Measurements from ENCODE around the gene OSBPL2.
A peak's percentile ranks its signal among the peaks of the same experiment; 100 is the strongest.

The OSBPL2 gene

DNA sequence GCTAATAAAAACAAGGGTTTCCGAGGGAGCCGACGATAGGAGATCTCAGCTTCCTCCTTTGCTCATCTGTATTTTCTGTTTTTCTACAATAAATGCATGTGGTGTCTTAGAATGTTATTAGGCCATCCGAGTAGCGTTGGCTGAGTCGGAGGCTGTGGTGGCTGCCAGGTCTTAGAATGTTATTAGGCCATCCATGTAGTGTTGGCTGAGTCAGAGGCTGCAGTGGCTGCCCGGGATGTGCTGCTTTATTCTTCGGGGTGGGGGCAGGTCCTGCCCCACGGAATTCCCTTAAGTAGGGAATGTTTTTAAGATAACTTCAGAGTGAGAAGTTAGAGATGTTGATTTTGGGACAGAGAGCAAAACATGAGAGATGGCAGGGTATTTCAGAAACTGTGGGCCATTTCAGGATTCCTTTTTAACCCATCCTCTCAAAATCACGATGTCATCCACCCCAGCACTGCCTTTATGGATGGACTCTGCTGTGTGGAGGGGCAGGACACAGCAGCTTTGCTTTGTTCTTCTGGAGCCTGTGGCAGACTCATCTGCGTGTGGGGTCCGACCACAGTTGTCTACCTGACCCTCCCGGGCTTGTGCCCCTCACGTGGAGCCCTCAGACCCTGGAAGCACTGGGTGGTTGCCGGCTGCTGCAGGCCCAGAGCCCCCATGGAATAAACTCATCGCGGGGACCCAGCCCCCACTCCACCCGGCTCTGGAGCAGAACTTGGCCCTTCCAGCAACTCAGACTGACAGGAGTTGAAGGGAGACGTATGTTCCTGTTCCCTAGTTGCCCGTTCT is 20.4 kb downstream of the OSBPL2 start:
- peak; percentile 90 for DNase-seq (ENCODE audit: low read depth)

DNA sequence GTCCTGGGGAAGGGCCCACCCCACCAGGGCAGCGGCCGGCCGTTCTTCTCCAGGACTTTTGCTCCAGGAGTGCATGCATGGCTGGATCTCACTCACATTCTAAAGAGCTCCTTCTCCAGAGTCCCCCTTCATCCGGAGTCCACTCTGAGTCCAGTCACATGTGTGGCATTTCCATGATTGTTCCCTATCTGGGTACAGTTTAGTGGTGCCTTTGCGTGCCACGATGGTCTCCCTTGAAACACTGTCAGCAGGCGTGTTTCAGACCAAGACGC is 20.9 kb downstream of the OSBPL2 start:
- DNase-seq (ENCODE audit: low read depth) = no peak

- DNase-seq (ENCODE audit: low read depth) = no peak
Measured at GRCh38 chr20:62262064-62262463, 23.7 kb downstream of the OSBPL2 start.

- no peak for DNase-seq (ENCODE audit: low read depth)
Measured at GRCh38 chr20:62263396-62263795, 25.1 kb downstream of the OSBPL2 start.

GRCh38 chr20:62265365-62265764 is 27.0 kb downstream of the OSBPL2 start:
- DNase-seq (ENCODE audit: low read depth) = no peak

- DNase-seq (ENCODE audit: low read depth) = peak; percentile 10
Measured at GRCh38 chr20:62266340-62266739, 28.0 kb downstream of the OSBPL2 start.

- DNase-seq (ENCODE audit: low read depth) = no peak
Measured at GRCh38 chr20:62266851-62267250, 28.5 kb downstream of the OSBPL2 start.

GRCh38 chr20:62267543-62267942 is 29.2 kb downstream of the OSBPL2 start:
- DNase-seq (ENCODE audit: low read depth) = no peak

DNA sequence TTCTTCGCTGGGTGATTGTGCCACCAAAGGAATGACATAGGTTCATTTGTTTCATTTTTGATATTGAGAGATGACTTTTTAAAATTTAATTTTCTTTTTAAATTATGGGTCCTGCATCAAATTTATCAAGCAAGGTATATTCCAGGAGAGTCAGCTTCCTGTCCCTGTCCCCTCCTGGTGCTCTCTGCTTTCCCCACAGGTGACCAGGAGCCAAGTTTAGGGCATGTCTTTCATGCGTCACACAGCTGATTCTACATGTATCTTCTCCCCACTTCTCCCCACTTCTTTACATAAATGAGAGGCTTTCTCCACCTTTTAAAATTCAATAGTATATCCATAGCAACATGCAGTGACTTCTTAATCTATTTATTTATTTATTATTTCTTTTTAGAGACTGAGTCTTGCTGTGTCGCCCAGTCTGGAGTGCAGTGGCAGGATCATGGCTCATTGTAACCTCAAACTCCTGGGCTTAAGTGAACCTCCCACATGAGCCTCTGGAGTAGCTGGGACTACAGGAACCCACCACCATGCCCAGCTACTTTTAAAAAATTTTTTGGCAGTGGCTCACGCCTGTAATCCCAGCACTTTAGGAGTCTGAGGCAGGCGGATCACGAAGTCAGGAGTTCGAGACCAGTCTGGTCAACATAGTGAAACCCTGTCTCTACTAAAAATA is 30.0 kb downstream of the OSBPL2 start:
- no peak for DNase-seq (ENCODE audit: low read depth)

DNA sequence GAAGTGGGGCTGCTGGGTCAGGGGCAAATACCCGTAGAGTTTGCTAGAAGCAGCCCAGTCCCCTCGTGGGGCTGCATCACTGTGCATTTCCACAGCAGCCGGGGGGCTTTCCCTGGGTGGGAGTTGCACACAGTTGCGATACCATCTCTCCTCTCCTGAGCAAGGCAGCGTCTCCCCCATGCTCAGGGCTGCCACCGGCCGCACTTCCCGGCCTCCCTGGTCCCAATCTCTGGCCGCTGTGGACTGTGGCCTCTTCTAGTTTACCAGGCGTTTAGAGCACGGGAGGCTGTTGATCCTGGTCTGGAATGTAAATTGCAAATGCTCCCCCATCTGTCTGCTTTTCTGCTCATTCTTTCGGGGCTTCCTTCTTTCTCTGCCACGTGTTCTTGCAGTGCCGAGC is 31.1 kb downstream of the OSBPL2 start:
- no peak for DNase-seq (ENCODE audit: low read depth)

GRCh38 chr20:62269871-62270270 is 31.6 kb downstream of the OSBPL2 start:
- DNase-seq (ENCODE audit: low read depth) = no peak

GRCh38 chr20:62272200-62272599 is 33.9 kb downstream of the OSBPL2 start:
- no peak for DNase-seq (ENCODE audit: low read depth)

DNA sequence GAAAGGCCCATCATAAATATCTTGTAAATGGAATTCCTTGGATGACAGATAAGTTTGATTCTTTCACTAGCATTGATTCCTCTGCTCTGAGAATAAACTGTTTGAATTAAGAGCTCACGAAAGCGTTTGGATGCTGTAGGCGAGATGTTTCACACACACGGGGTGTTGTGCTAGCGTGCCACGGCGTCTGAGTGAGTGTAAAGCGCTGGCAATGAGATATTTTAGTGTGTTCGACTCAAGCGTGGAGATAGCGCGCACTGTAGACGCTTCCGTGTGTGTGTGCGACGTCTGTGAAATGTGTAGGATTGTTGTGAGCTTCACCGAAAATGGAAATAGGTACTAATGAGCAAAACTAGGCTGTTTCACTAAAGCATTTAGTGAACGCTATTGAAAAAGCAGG is 35.1 kb downstream of the OSBPL2 start:
- no peak for DNase-seq (ENCODE audit: low read depth)

DNA sequence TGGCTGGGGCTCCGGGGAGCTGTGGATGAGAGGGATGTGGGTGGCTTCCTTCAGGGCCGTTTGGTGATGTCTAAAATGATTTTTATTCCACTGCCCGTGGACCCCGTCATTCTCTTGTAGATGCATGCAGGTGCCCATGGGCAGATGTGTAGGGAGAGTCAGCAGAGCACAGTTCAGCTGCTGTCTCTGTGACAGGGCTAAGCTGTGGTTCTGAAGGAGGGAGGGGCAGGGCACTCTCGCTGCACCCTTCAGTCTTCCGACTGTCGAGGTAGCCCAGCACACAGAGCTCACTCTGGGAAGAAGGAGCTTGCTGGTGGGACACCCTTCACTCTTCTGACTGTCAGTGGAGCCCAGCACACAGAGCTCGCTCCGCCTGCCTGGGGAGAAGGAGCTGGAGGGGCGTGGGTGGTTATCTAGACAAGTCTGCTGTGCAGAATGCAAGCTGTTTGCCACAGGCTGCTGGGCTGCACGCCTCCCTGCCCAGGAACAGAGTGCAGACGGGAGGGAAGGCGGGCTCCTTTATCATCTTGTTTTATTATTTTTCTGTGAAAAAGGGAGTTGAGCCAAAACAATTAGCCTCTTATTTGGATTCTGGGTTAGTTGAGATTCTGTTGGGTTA is 36.1 kb downstream of the OSBPL2 start:
- no peak for DNase-seq (ENCODE audit: low read depth)

DNA sequence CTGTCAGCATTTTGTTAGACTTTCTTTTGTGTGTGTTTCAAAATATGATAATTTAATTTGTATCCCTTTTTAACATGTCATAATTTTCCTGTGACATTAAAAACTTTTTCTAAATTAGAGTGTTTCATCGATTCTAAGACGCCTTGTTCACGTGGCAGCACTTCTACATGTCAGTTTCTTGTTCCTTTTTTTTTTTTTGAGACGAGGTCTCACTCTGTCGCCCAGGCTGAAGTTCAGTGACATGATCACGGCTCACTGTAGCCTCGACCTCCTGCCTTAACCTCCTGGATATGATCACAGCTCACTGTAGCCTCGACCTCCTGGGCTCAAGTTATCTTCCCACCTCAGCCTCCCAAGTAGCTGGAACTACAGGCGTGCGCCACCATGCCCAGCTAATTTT is 36.9 kb downstream of the OSBPL2 start:
- DNase-seq (ENCODE audit: low read depth) = no peak

GRCh38 chr20:62276439-62276838 is 38.1 kb downstream of the OSBPL2 start:
- no peak for DNase-seq (ENCODE audit: low read depth)

DNA sequence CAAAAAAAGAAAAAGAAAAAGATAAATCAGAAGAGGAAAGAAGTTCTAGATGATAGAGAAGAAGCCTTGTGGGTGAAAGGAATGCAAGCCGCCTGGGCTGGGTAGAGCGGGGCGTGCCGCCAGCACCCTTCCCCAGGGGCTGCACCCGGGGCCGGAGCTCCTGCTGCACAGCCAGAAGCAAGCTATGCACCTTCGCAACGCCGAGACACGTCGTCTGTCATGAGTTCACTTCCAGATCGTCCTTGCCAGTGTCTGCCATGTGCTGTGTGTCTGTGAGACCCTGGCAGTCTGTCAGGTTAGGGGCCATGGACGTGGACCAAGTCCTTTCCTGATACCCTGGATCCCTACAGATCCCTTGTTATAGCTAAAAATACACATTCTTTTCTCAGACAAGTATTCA is 38.9 kb downstream of the OSBPL2 start:
- DNase-seq (ENCODE audit: low read depth) = no peak

- DNase-seq (ENCODE audit: low read depth) = no peak
Measured at GRCh38 chr20:62280303-62280702, 42.0 kb downstream of the OSBPL2 start.

DNA sequence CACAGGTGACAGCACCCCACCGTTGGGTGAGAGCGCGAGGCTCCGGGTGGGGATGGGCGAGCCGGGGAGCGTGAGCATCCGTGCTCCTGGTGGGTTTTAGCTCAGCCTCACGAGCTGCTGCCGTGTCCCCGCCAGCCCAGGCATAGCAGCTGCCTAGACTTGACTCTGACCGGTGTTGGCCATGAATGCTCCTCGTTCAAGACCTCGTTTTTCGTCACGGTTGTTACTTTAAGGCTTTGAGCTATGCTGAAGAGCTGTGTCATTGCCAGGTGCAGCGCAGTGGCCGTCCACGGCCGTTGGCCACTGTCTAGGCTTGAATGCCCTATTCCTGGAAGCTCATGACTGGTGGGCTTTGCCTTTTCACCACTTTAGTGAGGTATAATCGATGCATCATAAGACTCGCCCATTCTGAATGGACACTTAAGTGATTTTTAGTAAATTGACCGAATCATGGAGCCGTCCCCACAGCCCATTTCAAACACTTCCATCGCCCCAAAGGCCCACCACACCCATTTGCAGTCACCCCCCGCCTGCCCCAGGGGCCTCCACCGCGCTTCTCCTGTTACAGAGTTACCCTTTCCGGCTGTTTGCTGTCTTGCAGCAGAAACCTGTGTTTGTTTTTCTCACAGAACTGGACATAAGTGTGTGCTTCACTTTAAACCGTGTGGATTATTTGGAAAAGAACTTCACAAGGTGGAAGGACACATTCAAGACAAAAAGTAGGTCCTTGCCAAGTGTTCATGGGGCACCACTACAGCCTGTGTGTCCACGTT is 43.0 kb downstream of the OSBPL2 start:
- no peak for DNase-seq (ENCODE audit: low read depth)

DNA sequence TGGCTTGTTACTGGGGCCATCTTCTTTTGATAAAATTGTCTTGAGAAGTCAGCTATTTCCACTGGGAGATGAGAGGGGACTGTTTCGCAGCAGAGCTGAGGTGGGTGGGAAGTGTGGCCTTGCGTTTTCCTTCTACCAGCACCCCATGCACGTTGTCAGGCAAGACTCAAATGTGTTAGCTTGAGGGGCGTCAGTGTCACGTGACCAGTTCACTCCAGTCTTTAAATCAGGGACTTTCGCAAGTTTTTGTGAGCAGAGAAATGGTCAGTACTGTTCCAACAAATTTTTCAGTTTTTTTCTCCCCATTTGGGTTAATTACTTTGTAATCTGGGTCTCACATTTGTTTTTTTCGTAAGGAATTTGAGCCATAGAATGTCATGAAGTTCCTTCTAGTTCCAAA is 43.8 kb downstream of the OSBPL2 start:
- no peak for DNase-seq (ENCODE audit: low read depth)

- no peak for DNase-seq (ENCODE audit: low read depth)
Measured at GRCh38 chr20:62282877-62283503, 44.7 kb downstream of the OSBPL2 start.

GRCh38 chr20:62284448-62284847 is 46.1 kb downstream of the OSBPL2 start:
- DNase-seq (ENCODE audit: low read depth) = no peak
